Measurements from ENCODE around the gene SDC4. TPM values are rescaled to one million over a fixed set of nuclear protein-coding genes. Genes with fewer than 3 reads are reported as not detected.
A peak's percentile ranks its signal among the peaks of the same experiment; 100 is the strongest.

SDC4 gene
- total and polyA plus RNA-seq, 9 of the 15 experiments (the other 6 are each of a cell fraction or from before 2014, with no cell fraction given) = 2.1 to 10.7 (median 6.3) TPM

DNA sequence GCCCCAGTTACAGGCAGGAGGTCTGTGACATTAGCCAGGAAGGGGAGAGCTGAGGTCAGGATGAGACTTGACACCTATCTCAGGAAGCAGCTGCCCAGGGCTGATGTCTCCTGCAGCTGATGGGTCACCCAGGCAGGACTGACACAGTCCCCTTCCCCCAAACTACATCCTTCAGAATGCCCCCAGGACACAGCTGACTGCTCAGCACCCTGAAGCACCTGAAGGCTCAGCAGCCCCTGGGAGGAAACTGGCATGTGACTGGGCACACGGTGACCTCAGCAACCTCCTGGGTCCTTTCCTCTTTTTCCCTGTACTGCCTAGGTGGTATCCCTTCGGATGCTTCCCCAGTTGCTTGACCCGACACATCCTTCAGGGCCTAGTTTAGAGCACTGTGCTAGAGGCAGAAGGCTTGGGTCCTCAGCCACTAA lies 1.9 kb downstream of the SDC4 start (continued):
- TF ChIP-seq, protein P1, sequence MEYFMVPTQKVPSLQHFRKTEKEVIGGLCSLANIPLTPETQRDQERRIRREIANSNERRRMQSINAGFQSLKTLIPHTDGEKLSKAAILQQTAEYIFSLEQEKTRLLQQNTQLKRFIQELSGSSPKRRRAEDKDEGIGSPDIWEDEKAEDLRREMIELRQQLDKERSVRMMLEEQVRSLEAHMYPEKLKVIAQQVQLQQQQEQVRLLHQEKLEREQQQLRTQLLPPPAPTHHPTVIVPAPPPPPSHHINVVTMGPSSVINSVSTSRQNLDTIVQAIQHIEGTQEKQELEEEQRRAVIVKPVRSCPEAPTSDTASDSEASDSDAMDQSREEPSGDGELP (CRISPR knock-in tag; IDR thresholded peaks at IDR 0.05; ENCODE audit: borderline replicate concordance) = peak; percentile 39; the same call in 1 of the 2 replicates
- TF ChIP-seq ARID1B (IDR thresholded peaks at IDR 0.05) = no peak
- peak; percentile 54 for TF ChIP-seq TCF3 (CRISPR knock-in tag; IDR thresholded peaks at IDR 0.05)

DNA sequence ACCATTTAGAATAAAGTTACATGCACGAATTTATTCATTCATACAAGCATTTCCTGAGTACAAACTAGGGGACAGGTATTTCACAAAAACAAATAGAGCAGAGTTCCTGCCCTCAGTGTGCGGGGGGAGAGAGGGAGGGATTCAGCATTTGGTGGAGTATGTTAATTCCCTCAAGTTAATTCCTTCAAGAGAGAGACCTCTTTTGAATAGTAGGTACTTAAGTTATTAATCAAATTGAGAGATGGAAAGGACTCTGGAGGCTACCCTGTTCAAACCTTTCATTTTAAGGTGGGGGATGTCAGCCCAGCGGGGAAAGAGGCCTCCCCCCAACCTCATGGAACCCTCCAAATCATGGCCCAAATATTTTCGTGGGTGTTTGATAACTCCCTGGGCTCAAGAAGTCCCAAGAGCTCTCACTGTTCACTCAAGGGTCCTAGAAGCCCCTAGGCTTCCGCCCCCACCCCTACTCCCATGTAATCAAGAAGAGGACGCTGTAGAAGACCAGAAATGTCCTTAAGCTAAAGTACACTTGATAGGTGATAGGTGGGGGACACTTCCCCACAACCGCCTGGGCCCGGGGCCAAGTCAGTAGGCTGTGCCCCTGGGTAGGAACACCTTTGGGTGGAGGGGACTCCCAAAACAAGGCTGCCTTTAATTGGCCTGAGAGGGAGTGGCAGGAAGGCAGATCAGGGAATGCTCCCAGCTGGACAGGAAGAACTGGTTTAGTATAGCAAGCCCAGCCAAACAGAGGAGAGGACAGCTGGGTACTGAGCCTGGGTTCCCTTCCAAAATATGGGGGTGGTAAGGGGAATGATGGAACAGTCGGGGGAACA lies 2.9 kb downstream of the SDC4 start:
- peaks cover 7% of the 10 kb centered on the region; the same call in 1 of the 2 replicates for H4K20me1 ChIP-seq (replicated peaks; ENCODE audit: control insufficient read depth, insufficient read depth, low read length)
- DNase-seq (ENCODE audit: extremely low read depth in 1 of 4, low spot score in 3 of 4) = no peak
- no TSS peak for BruUV-seq (replicated peaks)
- H3K9ac ChIP-seq (ENCODE audit: insufficient read depth in 1 of 2, low read depth in 2 of 2, low read length in 2 of 2) = peak overlapping the region in 1 of 2 experiments; percentile 66; a peak in 1 of 4 replicates
- no peak overlapping the region for H2AFZ ChIP-seq (ENCODE audit: low read depth, low read length)
- no peak overlapping the region for H3K4me3 ChIP-seq
- TF ChIP-seq SMARCA4 (IDR thresholded peaks at IDR 0.05) (no peak), MTA1 (IDR thresholded peaks at IDR 0.05; ENCODE audit: borderline replicate concordance) (no peak), NCOA2 (IDR thresholded peaks at IDR 0.05; ENCODE audit: partially characterized antibody in 2 of 2) (no peak), HIVEP1 (CRISPR knock-in tag; IDR thresholded peaks at IDR 0.05) (no peak), ZSCAN29 (IDR thresholded peaks at IDR 0.05) (no peak), ZNF146 (CRISPR knock-in tag; IDR thresholded peaks at IDR 0.05; ENCODE audit: unreplicated experiment) (no peak), CBX1 (IDR thresholded peaks at IDR 0.05; ENCODE audit: low read depth) (no peak), ZNF263 (CRISPR knock-in tag; IDR thresholded peaks at IDR 0.05; ENCODE audit: borderline replicate concordance) (no peak), LEF1 (IDR thresholded peaks at IDR 0.05) (no peak), NR2C2 (CRISPR knock-in tag; IDR thresholded peaks at IDR 0.05) (no peak), NR2C2 (tag; IDR thresholded peaks at IDR 0.05) (no peak)
- TF ChIP-seq, protein P2, sequence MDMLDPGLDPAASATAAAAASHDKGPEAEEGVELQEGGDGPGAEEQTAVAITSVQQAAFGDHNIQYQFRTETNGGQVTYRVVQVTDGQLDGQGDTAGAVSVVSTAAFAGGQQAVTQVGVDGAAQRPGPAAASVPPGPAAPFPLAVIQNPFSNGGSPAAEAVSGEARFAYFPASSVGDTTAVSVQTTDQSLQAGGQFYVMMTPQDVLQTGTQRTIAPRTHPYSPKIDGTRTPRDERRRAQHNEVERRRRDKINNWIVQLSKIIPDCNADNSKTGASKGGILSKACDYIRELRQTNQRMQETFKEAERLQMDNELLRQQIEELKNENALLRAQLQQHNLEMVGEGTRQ (CRISPR knock-in tag; IDR thresholded peaks at IDR 0.05) = no peak
- TF ChIP-seq, protein P3, sequence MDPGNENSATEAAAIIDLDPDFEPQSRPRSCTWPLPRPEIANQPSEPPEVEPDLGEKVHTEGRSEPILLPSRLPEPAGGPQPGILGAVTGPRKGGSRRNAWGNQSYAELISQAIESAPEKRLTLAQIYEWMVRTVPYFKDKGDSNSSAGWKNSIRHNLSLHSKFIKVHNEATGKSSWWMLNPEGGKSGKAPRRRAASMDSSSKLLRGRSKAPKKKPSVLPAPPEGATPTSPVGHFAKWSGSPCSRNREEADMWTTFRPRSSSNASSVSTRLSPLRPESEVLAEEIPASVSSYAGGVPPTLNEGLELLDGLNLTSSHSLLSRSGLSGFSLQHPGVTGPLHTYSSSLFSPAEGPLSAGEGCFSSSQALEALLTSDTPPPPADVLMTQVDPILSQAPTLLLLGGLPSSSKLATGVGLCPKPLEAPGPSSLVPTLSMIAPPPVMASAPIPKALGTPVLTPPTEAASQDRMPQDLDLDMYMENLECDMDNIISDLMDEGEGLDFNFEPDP (CRISPR knock-in tag; IDR thresholded peaks at IDR 0.05) = no peak
- TF ChIP-seq, protein P4, sequence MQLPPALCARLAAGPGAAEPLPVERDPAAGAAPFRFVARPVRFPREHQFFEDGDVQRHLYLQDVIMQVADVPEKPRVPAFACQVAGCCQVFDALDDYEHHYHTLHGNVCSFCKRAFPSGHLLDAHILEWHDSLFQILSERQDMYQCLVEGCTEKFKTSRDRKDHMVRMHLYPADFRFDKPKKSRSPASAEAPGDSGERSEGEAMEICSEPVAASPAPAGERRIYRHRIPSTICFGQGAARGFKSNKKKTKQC (CRISPR knock-in tag; IDR thresholded peaks at IDR 0.05) = no peak
- H3K36me3 ChIP-seq (ENCODE audit: control insufficient read depth, insufficient read depth, low read length) = peaks cover 3% of the 10 kb centered on the region; the same call in 2 of the 3 replicates
- CTCF ChIA-PET (ENCODE audit: low intra/inter-chr PET ratio) = no interaction called here
- no peak overlapping the region for H3K27ac ChIP-seq (ENCODE audit: extremely low read depth, low read depth, low read length)
- ATAC-seq = no peak
- POLR2A ChIA-PET = interaction anchor here (0.6 to 1.1 kb wide), 5 partner anchors 15 to 30 kb away, joined by 3 to 7 read pairs (median 3); partner anchors contain the start of gene SYS1
- no peaks in the 10 kb centered on the region for H3K9me3 ChIP-seq (replicated peaks; ENCODE audit: control insufficient read depth, insufficient read depth, low read depth, low read length)
- FAIRE-seq = no peak
- WGBS (ENCODE audit: insufficient coverage, low coverage, missing lambda C conversion rate) = 57% methylated on average over 8 of the region's 9 CpGs
- peaks cover 49 to 65% of the 10 kb centered on the region in 2 experiments for H3K4me1 ChIP-seq (replicated peaks in 1 of 2; ENCODE audit: control insufficient read depth in 2 of 2, insufficient read depth in 2 of 2, low read length in 2 of 2)
- intact Hi-C loops (cut with micrococcal nuclease) = no loop called here
- H3K79me2 ChIP-seq (ENCODE audit: control insufficient read depth, insufficient read depth, low read length) = peaks cover 15% of the 10 kb centered on the region; the same call in 2 of the 3 replicates
- no peaks in the 10 kb centered on the region for H3K9me1 ChIP-seq (ENCODE audit: control insufficient read depth, insufficient read depth, low read length)
- H3K27me3 ChIP-seq (ENCODE audit: control insufficient read depth in 2 of 2, insufficient read depth in 2 of 2, low read length in 2 of 2) = no peaks in the 10 kb centered on the region
- no peak overlapping the region for H3K4me2 ChIP-seq (ENCODE audit: insufficient read depth, low read length)
- in situ Hi-C loops (cut with MboI) = no loop called here

All from K562 (cell line).